NCI-H146 treated with DMSO at 0.1 percent for 48 hours (cell line): ENCODE results near the gene HIVEP3.

Source experiments
- DNase-seq: peaks from one replicate; lab custom pipeline; 2025; ENCODE audit not compliant: unreplicated experiment; lab: John Stamatoyannopoulos, UW

HIVEP3 gene

DNA sequence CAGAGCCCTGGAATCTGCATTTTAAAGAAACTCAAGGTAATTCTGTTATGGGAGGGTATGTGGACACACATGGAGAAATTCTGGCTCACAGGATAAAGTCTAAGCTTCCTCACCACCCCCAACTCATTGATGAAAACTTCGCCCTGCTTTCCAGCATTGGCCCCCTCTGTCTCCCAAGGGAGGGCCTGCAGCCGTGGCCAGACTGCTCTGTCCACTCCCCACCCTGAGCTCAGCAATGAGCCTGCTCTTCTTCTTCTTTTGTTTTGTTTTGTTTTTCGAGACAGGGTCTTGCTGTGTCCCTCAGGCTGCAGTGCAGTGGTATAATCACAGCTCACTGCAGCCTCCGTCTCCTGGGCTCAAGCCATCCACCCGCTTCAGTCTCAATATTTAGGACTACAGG, 297.5 kb downstream of the HIVEP3 start:
- DNase-seq, result no peak

DNA sequence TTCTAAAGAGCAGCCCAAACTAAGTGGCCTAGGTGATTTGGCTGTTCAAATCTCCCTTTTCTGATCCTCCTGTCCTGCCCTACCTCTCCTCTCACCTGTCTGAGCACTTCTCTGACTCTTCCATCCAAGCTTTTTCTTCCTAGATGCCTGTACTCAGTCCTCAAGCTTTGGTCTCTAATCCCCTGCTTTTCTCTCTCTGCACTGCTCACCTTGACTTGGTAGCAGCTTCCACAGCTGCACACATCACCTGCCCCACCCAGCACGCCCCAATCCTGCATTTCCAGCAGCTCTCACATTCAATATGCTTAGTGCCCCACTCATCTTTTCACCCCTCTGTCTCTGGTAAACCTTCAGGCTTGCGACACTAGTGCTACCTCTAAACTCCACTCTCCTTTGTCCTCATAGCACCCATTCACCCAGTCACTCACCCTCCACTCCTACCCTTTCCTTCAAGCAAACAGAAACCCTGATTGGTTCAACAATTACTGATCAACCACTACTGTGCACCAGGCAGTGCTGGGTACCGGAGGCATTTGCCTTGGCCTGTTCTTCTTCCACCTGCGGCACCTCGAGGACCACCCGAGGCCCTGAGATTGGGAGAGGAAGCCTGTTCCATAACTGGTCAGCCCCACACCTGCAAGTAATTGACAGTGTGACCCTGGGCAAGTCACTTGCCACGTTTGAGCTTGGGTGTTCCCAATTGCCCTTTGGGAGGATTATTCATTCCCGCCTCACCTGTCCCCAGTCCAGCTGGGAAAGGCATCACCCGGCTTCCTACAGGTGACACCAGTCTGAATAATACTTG, 298.2 kb downstream of the HIVEP3 start:
- no peak for DNase-seq

DNA sequence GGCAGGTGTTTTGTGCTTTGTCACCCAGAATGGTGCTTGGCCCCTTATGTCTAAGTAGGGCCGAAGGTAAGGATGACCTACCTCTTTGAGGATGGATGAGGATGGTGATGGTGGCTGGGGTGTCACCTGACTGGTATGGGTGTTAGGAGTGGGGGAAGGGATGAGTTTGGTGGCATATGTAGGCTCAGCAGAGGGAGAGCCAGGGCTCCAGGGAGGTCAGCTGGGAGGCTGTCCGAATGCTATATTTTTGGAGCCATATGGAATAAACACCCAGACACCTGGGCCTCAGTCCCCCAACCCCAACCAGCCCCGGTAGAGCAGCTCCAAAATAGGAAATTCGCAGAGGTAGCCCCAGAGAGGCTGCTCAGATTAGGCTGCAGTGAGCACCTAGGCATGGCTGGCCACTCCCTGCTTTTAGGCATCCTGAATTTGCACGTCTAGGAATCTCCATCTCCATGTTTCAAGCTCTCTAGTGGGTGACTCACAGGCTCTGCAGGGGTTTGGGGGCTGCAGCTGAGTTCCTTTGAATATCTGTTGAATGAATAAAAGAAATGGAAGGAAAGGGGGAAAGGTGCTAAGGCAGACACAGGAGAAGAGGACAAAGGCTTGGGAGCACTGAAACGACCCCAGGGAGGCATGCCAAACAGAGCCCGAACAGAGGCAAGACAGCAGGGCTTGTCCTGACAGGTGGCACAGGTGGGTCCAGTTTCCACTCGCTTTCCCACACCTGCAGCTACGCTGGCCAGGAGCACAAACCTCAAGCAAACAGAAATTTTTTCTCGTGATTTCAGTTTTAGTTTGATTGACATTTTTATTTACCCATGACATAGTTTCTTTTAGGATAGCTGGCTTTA, 299.0 kb downstream of the HIVEP3 start:
- peak; percentile 23 for DNase-seq

GRCh38 chr1:41618871-41619270, 299.9 kb downstream of the HIVEP3 start:
- no peak for DNase-seq

DNA sequence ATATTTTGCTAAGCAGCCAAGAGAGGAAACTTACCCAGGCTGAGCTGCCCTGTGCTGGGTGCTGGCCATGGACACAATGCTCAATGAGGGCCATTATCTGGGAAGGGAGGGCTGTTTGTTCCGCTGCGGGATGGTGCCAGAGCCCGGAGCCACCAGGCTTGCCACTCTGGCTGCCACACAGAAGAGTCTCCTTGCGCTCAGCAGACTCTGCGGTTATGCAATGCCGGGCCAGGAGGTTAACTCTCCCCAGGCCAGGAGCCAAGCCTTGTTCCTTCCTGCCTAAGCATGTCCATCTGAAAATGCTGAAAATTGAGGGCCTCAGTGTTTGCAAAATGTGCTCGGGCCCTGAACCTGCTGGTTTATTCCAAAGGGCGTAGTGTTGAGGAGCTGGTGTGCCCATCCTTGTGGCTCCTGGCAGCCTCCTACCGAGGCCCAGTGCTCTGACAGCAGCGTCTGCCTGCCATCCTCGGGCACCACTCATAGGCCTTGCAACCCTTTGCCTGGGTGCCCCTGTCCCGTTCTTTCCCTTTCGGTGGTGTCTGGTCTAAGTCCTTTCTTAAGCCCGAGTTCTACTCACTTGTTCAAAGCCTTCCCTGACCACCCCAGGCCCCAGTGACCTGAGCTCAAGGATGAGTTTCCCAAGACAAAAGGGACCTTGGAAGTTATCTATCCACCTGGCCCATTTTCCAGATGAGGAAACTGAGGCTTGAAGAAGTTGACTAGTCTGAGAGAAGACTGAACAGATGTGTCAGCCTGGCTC, 300.5 kb downstream of the HIVEP3 start:
- DNase-seq, result no peak

GRCh38 chr1:41617336-41617735, 301.4 kb downstream of the HIVEP3 start:
- no peak for DNase-seq

DNA sequence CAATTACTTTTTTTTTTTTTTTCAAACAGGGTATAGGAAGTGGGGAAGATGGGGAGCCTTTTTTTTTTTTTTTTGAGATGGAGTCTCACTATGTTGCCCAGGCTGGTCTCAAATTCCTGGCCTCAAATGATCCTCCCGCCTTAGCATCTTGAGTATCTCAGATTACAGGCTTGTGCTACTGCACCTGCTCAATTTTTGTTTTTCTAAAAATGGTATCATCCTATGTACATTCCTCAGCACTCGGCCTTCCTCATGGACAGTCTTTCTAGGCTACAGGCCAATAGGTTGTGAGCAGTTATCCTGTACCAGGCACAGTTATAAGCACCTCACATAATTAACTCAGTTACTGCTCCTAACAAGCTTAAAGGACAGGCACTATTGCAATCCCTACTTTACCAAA, 302.2 kb downstream of the HIVEP3 start:
- DNase-seq, result no peak

- DNase-seq, result no peak
These were observed 302.7 kb downstream of the HIVEP3 start for GRCh38 chr1:41615981-41616380.

- no peak for DNase-seq
These were observed 303.4 kb downstream of the HIVEP3 start for GRCh38 chr1:41615316-41615715.

GRCh38 chr1:41614818-41615217, 303.9 kb downstream of the HIVEP3 start:
- no peak for DNase-seq

GRCh38 chr1:41613689-41614574, 304.8 kb downstream of the HIVEP3 start:
- DNase-seq, result no peak

DNA sequence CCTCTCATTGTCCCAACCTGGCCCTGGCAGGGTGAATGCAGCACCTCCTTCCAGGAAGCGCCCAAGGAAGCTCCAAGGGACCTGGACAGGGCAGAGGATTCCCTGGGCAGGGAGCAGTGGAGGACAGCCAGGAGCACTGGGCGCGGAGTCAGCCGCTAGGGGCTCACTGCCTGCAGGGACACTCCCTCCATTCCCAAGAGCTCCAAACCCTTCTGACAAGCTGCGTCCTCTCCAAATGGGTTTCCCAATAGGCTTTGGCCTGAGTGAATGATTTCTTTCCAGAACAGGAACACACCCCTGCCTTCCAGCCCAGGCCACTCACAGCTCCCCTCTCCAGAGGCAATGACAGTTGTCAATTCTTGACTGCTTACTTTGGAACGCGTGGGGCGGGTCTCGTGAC, 305.8 kb downstream of the HIVEP3 start:
- DNase-seq, result no peak

DNA sequence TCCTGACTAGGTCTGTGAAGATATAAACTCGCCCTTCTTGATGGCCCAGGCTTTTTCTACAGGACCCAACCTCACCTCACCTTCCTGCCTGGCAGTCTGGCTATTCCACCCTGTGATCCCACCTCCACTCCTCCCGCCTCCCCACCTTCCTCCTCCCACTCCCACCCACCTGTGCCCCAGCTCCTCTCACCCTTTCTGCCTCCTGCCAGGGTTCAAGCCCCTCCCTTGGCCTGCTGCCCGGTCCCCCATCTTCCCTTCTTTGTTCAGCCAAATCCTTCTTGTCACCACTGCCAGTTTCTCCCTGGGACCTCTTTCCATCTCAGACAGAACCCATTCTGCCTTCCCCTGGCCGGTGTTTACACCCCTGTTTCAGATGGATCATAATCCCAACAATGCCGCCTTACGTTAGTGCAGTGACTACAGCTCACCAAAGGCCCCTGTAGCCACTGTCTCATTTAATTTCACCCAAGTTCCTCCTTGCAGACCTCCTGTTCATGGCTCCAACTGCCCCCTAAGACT, 306.7 kb downstream of the HIVEP3 start:
- DNase-seq, result no peak

DNA sequence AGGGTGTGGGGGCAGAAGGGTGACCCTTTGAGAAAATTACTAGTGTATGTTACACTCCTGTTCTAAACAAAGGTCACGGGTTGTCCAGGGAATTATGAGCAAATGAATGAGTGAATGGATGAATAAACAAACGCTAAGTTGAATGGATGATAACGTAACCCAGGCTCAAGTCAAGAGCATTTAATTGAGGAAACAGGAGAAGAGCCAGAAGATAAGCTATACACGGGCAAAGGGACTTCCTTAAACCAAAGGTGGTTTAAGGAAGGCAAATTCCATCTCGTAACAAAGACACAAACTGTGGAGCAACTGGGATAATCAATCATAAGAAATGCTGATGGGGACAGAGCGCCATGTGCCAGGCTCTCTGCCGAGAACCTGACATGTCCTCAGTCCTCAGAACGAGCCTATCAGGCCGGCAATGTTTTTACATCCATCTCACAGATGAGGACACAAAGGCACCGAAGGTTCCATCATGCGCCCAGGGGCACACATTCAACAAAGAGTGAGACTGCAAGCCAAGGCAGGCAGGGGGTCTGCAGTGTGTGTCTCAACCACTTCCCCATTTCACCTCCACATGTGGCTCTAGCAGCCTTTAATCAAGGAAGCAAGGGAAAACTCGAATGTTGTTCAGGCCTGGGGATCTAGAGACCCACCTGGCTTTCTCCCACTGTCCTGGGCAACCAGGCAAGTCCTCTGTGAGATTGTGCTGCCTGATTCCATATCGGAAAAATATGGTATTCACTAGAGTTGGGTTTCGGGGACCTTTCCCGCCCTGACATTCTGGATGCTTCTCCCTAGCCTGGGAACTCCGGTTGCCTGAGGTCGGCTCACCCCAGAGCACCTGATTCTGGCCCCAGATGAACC, 307.4 kb downstream of the HIVEP3 start:
- peak; percentile 29 for DNase-seq

DNA sequence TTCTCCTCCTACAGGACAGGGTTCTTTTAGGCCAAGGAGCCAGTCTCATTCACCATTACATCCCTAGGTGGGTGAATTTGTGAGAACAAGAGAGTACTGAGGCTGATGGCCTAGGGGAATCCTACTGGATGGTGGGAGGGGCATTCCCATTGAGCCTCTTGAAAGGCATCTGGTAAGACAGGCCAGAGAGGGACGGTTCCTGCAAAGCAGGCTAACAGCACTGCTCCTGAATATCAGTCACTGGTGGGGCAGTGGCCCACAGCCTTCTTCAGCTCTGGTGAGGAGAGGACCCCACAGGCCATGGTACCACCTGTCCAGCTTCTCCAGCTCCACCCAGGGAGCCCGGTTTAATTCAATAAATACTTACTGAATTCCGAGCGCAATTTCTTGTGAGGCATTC, 308.4 kb downstream of the HIVEP3 start:
- DNase-seq, result no peak

GRCh38 chr1:41609166-41609883, 309.4 kb downstream of the HIVEP3 start:
- DNase-seq, result no peak

DNA sequence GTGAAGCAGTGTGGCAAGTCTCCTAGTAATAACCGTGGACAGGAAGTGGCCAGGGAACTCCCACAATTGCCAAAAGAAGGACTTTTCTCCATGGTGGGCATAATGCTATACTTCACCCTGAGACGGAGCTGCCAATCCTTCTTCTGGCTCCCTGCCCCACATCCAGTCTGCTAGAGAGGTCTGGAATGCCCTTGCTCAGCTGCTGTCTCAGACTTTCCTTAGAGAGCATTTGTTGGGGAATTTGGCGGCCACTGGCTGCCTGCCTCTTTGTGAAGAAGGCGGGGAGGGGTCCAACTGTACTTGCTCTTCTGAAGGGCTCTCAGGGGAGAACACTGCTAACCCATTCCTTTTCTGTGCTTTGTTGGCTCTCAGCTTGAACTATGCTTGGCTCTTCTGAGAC, 310.5 kb downstream of the HIVEP3 start:
- no peak for DNase-seq

DNA sequence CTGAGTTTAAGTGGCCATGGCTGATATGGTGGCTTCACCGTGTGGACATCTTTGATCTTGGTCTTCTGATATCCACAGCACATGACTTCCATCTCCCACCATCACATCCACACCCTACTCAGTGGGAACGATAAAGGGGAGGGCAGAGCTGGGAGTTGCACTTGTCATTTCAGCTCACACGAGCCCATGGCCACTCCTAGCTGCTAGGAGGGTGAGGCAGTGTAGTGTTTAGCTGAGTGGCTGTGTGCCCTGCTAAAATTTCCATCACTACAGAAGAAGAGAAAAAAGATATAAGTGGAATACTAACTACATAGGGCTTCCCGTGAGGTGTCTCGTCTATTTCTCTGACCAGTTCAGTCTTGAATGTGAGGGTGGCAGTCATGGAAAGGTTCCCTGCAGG, 310.9 kb downstream of the HIVEP3 start:
- DNase-seq, result no peak

GRCh38 chr1:41599912-41600311, 318.8 kb downstream of the HIVEP3 start:
- DNase-seq, result no peak
